Smooth muscle cell (in vitro differentiated cells): ENCODE results near the gene SAG. TPM values are rescaled to one million over a fixed set of nuclear protein-coding genes. Genes with fewer than 3 reads are reported as not detected.

Source experiments
- DNase-seq: peaks from one replicate; lab custom pipeline; 2025; ENCODE audit not compliant: unreplicated experiment; lab: John Stamatoyannopoulos, UW
- H2AFZ ChIP-seq: fragments of 200-600 bp; sonication (generic); 2 replicates; pipeline ENCODE4 v1.6.0; 2016; ENCODE audit warnings: antibody characterized with exemption, low read depth, mild to moderate bottlenecking
- H3F3A ChIP-seq: fragments of 200-600 bp; sonication (generic); 2 replicates; pipeline ENCODE4 v1.6.0; 2017; ENCODE audit warnings: antibody characterized with exemption, low read depth
- H3K27ac ChIP-seq: fragments of 200-600 bp; sonication (generic); 2 replicates; pipeline ENCODE4 v1.5.1; 2016; ENCODE audit warnings: low read depth, mild to moderate bottlenecking
- H3K27me3 ChIP-seq: fragments of 200-600 bp; sonication (generic); 2 replicates; pipeline ENCODE4 v1.6.1; 2016; ENCODE audit warnings: low read depth, mild to moderate bottlenecking
- H3K36me3 ChIP-seq: fragments of 200-600 bp; sonication (generic); 2 replicates; pipeline ENCODE4 v1.5.1; 2016; ENCODE audit warnings: low read depth
- H3K4me1 ChIP-seq: fragments of 200-600 bp; sonication (generic); 2 replicates; pipeline ENCODE4 v1.5.1; 2016; ENCODE audit warnings: low read depth
- H3K4me2 ChIP-seq: fragments of 200-600 bp; sonication (generic); 2 replicates; pipeline ENCODE4 v1.6.0; 2016; ENCODE audit warnings: mild to moderate bottlenecking
- H3K4me3 ChIP-seq: fragments of 200-600 bp; sonication (generic); 2 replicates; pipeline ENCODE4 v1.5.1; 2016; ENCODE audit warnings: mild to moderate bottlenecking
- H3K79me2 ChIP-seq: fragments of 200-600 bp; sonication (generic); 2 replicates; pipeline ENCODE4 v1.6.0; 2016; ENCODE audit warnings: low read depth, mild to moderate bottlenecking
- H3K9ac ChIP-seq: fragments of 200-600 bp; sonication (generic); 2 replicates; pipeline ENCODE4 v1.6.0; 2016; ENCODE audit warnings: low read depth
- H3K9me3 ChIP-seq: fragments of 200-600 bp; sonication (generic); replicated peaks from 2 replicates; pipeline ENCODE4 v1.5.1; 2016; ENCODE audit warnings: low read depth
- H4K20me1 ChIP-seq: fragments of 200-600 bp; sonication (generic); 2 replicates; pipeline ENCODE4 v1.6.0; 2016; ENCODE audit warnings: low read depth
- WGBS: methylation state at CpG from one replicate; pipeline ENCODE4 v1.1.7; 2016; ENCODE audit warnings: low lambda C conversion rate; 5-methylcytosine and 5-hydroxymethylcytosine counted together
- polyA plus RNA-seq: library from polyadenylated mRNA; unstranded; fragments of >200 nt; fragmentation: Nextera tagmentation; extraction: Ambion mirVana; gene quantifications from 2 replicates; pipeline ENCODE4 v1.2.1, GENCODE V29; 2016
- total RNA-seq: library from RNA; depleted of rRNA; stranded (reverse); fragments of >200 nt; gene quantifications from 2 replicates; pipeline ENCODE4 v1.2.3, GENCODE V29; 2014
- TF ChIP-seq, protein P1 (sequence below): fragments of 200-600 bp; sonication (generic); IDR thresholded peaks from 2 replicates; pipeline ENCODE4 v1.5.1; 2017; ENCODE audit warnings: borderline replicate concordance, mild to moderate bottlenecking, antibody characterized with exemption; ENCODE audit not compliant: insufficient read depth, poor library complexity, severe bottlenecking

SAG gene
- total and polyA plus RNA-seq, 2 experiments from 2014 or later: not detected

DNA sequence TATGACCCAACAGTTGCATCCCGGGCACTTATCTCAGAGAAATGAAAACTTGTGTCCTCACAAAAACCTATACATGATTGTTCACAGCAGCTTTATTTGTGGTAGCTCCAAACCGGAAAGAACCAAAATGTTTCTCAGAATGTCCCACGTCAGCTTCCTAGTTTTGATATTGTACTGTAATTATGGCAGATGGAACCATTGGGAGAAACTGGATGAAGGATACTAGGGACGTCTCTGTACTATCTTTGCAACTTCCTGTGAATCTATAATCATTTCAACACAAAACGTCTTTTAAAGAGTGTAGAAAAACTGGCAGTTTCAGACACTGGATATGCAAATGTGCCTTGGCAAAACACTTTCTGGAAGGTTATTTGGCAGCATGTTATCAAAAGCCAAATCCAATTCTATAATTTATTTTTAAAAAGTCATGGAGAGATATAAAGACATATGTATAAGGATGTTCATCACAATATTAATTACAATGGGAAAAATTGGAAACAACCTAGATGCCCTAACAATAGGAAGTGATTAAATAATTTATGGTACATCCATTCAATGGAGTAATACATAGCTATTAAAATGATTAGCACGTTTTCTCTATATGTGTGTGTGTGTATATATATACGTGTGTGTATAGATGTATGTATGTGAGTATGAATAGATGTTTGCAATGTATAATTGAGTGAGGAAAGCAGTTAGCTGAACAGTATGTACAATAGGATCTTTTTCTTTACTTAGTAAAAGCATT, 9.8 kb downstream of the SAG start:
- Histone ChIP-seq H3K9me3 (no peaks in the 10 kb centered on the region), H3K4me1 (no peaks in the 10 kb centered on the region), H3K9ac (no peak overlapping the region), H3F3A (no peaks in the 10 kb centered on the region), H3K27me3 (no peaks in the 10 kb centered on the region), H3K4me2 (no peak overlapping the region), H4K20me1 (no peaks in the 10 kb centered on the region), H3K36me3 (no peaks in the 10 kb centered on the region), H3K27ac (no peak overlapping the region), H3K4me3 (no peak overlapping the region), H3K79me2 (no peaks in the 10 kb centered on the region), H2AFZ (no peak overlapping the region)
- DNase-seq: no peak
- WGBS: 72% methylated on average over 7 of the region's 7 CpGs
- TF ChIP-seq, protein P1, sequence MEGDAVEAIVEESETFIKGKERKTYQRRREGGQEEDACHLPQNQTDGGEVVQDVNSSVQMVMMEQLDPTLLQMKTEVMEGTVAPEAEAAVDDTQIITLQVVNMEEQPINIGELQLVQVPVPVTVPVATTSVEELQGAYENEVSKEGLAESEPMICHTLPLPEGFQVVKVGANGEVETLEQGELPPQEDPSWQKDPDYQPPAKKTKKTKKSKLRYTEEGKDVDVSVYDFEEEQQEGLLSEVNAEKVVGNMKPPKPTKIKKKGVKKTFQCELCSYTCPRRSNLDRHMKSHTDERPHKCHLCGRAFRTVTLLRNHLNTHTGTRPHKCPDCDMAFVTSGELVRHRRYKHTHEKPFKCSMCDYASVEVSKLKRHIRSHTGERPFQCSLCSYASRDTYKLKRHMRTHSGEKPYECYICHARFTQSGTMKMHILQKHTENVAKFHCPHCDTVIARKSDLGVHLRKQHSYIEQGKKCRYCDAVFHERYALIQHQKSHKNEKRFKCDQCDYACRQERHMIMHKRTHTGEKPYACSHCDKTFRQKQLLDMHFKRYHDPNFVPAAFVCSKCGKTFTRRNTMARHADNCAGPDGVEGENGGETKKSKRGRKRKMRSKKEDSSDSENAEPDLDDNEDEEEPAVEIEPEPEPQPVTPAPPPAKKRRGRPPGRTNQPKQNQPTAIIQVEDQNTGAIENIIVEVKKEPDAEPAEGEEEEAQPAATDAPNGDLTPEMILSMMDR: no peak

DNA sequence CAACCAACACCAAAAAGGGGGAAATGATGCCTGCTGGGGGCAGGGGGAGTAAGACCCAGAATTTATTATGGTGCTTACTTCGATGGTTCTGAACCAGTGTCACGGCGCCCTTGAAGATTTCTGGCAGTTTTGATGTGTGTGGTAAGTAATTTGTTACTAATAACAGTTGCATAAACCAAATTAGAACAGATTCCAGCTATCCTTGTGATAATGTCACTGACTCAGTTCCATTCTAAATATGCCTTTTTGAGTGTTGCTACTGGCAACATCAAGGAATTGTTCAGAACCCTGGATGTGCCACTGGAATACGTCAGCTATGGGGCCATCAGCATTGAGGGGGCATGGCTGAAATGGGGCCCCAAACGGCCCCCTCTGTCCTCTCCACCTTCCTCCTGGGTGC, 11.6 kb downstream of the SAG start:
- Histone ChIP-seq H3K4me1 (no peaks in the 10 kb centered on the region), H3K9ac (no peak overlapping the region), H4K20me1 (no peaks in the 10 kb centered on the region), H3K4me3 (no peak overlapping the region), H3K4me2 (no peak overlapping the region), H2AFZ (no peak overlapping the region), H3K36me3 (no peaks in the 10 kb centered on the region), H3K9me3 (no peaks in the 10 kb centered on the region), H3K27me3 (no peaks in the 10 kb centered on the region), H3K27ac (no peak overlapping the region), H3K79me2 (no peaks in the 10 kb centered on the region), H3F3A (no peaks in the 10 kb centered on the region)
- 90% methylated on average over 5 of the region's 5 CpGs for WGBS
- no peak for DNase-seq
- TF ChIP-seq, protein P1: no peak

GRCh38 chr2:233320470-233320869, 12.9 kb downstream of the SAG start:
- Histone ChIP-seq H3K4me1 (no peaks in the 10 kb centered on the region), H3K9ac (no peak overlapping the region), H3K9me3 (no peaks in the 10 kb centered on the region), H3K27ac (no peak overlapping the region), H3K4me2 (no peak overlapping the region), H3F3A (no peaks in the 10 kb centered on the region), H3K79me2 (no peaks in the 10 kb centered on the region), H4K20me1 (no peaks in the 10 kb centered on the region), H2AFZ (no peak overlapping the region), H3K36me3 (no peaks in the 10 kb centered on the region), H3K4me3 (no peak overlapping the region), H3K27me3 (no peaks in the 10 kb centered on the region)
- TF ChIP-seq, protein P1: no peak
- no peak for DNase-seq
- 96% methylated on average over 17 of the region's 17 CpGs for WGBS

GRCh38 chr2:233321166-233321565, 13.6 kb downstream of the SAG start:
- H3K9me3 ChIP-seq: no peaks in the 10 kb centered on the region
- no peaks in the 10 kb centered on the region for H4K20me1 ChIP-seq
- no peak overlapping the region for H3K27ac ChIP-seq
- H3K4me3 ChIP-seq: no peak overlapping the region
- no peaks in the 10 kb centered on the region for H3K36me3 ChIP-seq
- no peak for DNase-seq
- H3K4me2 ChIP-seq: no peak overlapping the region
- no peaks in the 10 kb centered on the region for H3K79me2 ChIP-seq
- H3K4me1 ChIP-seq: no peaks in the 10 kb centered on the region
- TF ChIP-seq, protein P1: no peak
- WGBS: 93% methylated on average over 6 of the region's 6 CpGs
- H3F3A ChIP-seq: no peaks in the 10 kb centered on the region
- H2AFZ ChIP-seq: no peak overlapping the region
- H3K27me3 ChIP-seq: no peaks in the 10 kb centered on the region
- H3K9ac ChIP-seq: no peak overlapping the region
